ENCODE results near the gene FRMD6. TPM values are rescaled to one million over a fixed set of nuclear protein-coding genes. Genes with fewer than 3 reads are reported as not detected.

The FRMD6 gene
- total RNA-seq, 2 experiments from 2014 or later = 3.2 to 3.5 TPM

DNA sequence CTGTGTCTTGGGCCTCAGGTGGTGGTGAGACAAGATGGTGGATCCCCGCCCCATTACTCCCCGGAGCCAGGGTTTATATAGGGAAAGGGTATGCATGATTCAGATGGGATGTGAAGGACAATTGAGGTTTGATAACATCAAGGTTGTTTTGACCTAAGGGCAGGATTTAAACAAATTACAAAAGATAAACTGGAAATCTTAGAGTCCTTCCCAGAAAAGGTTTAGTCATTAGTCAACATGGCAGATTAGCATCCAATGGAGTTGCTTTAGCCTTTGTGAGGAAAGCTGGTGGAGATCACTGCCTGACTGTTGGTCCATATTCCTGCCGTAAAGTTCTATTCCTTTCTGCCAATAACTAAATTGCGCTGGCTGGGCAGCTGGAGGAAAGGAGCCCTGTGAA lies 15.6 kb upstream of the FRMD6 start:
- no peak for ATAC-seq
- Mint-ChIP-seq H3K36me3 (ENCODE audit: low read depth) (no peaks in the 10 kb centered on the region), H3K4me3 (no peak overlapping the region), H3K27me3 (ENCODE audit: low read depth) (peaks cover 19% of the 10 kb centered on the region), H3K27ac (no peak overlapping the region), H3K9me3 (ENCODE audit: insufficient read depth) (no peaks in the 10 kb centered on the region), H3K4me1 (ENCODE audit: low read depth) (no peaks in the 10 kb centered on the region)
- ChIA-PET CTCF (no interaction called here), POLR2A (no interaction called here)
- no peak for DNase-seq

DNA sequence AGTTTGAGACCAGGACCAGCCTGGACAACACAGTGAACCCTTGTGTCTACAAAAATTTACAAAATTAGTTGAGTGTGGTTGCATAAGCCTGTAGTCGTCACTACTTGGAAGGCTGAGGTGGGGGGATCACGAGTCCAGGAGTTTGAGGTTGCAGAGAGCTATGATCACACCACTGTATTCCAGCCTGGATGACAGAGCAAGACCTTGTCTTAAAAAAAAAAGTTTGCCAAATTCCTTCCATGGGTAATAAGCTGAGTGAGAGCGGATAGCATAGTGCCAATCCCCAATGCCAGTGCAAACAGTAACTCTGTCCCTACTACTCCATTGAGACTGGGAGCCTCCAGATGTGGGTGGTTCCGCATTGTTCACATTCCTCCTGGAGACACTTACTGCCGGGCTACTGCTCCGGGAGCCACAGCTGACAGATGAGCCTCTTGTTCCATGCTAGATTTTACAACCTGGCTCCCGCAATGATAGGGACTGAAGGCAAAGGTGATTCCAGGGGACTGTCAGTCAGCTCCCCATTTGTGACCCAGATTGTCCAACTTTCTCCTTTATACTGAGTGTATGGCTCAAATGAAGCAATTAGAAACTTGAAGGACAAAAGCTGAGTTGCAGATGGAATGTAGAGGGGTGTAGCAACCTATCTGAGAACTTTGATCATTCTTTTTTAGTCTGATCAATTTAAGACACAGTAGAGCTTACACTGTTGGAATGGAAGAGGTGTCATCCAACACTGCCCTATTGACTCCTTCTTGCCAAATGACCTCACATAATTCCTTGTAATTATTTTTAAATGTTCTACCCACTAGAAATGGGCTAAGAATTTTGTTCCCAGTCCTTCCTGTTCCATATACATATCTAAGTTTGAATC lies 13.4 kb upstream of the FRMD6 start:
- no peak for DNase-seq
- CTCF ChIA-PET = no interaction called here
- H3K4me3 Mint-ChIP-seq = no peak overlapping the region
- no peak for ATAC-seq
- H3K36me3 Mint-ChIP-seq (ENCODE audit: low read depth) = no peaks in the 10 kb centered on the region
- H3K9me3 Mint-ChIP-seq (ENCODE audit: insufficient read depth) = no peaks in the 10 kb centered on the region
- POLR2A ChIA-PET = no interaction called here
- H3K27me3 Mint-ChIP-seq (ENCODE audit: low read depth) = peaks cover 13% of the 10 kb centered on the region
- H3K27ac Mint-ChIP-seq = no peak overlapping the region
- H3K4me1 Mint-ChIP-seq (ENCODE audit: low read depth) = no peaks in the 10 kb centered on the region

DNA sequence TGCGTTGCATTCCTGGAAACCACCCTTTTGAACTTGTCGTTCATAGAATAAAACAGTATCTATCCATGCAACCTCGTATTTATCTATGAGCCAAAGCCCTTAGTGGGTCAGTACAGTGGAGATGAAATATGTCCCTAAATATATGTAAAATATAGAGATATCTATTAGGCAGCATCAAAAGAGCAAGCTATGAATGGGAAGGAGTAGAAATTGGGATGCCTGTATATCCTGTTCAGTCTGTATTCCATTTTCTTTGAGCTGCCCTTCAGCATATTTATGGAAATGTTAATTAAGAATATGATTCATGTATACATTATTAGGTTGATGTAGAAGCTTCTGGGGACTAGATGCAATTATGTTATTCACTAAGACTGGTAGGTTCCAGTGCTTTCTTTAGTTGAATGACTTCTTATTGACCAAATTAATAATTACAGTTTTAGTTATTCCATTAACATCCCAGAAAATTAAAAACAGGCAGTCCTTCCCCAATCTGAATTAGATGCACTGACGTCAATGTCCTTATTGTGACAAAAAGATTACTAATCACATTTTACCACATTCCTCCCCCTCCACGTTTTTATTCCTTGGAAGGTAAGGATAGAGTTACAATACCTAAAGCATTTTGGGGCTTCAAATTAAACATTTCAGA lies 11.9 kb upstream of the FRMD6 start:
- H3K27me3 Mint-ChIP-seq (ENCODE audit: low read depth) = peaks cover 9% of the 10 kb centered on the region
- no peaks in the 10 kb centered on the region for H3K9me3 Mint-ChIP-seq (ENCODE audit: insufficient read depth)
- no peaks in the 10 kb centered on the region for H3K36me3 Mint-ChIP-seq (ENCODE audit: low read depth)
- ATAC-seq = no peak
- H3K4me3 Mint-ChIP-seq = no peak overlapping the region
- POLR2A ChIA-PET = interaction anchor here (0.6 kb wide), 1 partner anchor 255 kb away, joined by 3 read pairs; no protein-coding TSS in a partner anchor
- CTCF ChIA-PET = no interaction called here
- no peak overlapping the region for H3K27ac Mint-ChIP-seq
- DNase-seq = no peak
- H3K4me1 Mint-ChIP-seq (ENCODE audit: low read depth) = no peaks in the 10 kb centered on the region

- ChIA-PET CTCF (interaction anchor here (1.3 kb wide), 1 partner anchor 10 kb away, joined by 6 read pairs; no protein-coding TSS in a partner anchor), POLR2A (no interaction called here)
- Mint-ChIP-seq H3K36me3 (ENCODE audit: low read depth) (no peaks in the 10 kb centered on the region), H3K4me1 (ENCODE audit: low read depth) (no peaks in the 10 kb centered on the region), H3K9me3 (ENCODE audit: insufficient read depth) (no peaks in the 10 kb centered on the region), H3K27me3 (ENCODE audit: low read depth) (peaks cover 8% of the 10 kb centered on the region), H3K4me3 (no peak overlapping the region), H3K27ac (no peak overlapping the region)
- DNase-seq (no peak), ATAC-seq (no peak)
These were observed 8.6 kb upstream of the FRMD6 start for GRCh38 chr14:51643140-51643539.

GRCh38 chr14:51644217-51644933 lies 7.3 kb upstream of the FRMD6 start:
- H3K27me3 Mint-ChIP-seq (ENCODE audit: low read depth) = peaks cover 8% of the 10 kb centered on the region
- DNase-seq = no peak

GRCh38 chr14:51648296-51648695 lies 3.4 kb upstream of the FRMD6 start:
- Mint-ChIP-seq H3K27me3 (ENCODE audit: low read depth) (peaks cover 10% of the 10 kb centered on the region), H3K4me1 (ENCODE audit: low read depth) (peaks cover 11% of the 10 kb centered on the region), H3K4me3 (no peak overlapping the region), H3K27ac (no peak overlapping the region), H3K36me3 (ENCODE audit: low read depth) (no peaks in the 10 kb centered on the region), H3K9me3 (ENCODE audit: insufficient read depth) (no peaks in the 10 kb centered on the region)
- ATAC-seq (no peak), DNase-seq (no peak)
- CTCF ChIA-PET = no interaction called here
- POLR2A ChIA-PET = no interaction called here

More at GRCh38 chr14:51644217-51644933, 7.3 kb upstream of the FRMD6 start:
- H3K4me1 Mint-ChIP-seq (ENCODE audit: low read depth) = no peaks in the 10 kb centered on the region
- no peaks in the 10 kb centered on the region for H3K36me3 Mint-ChIP-seq (ENCODE audit: low read depth)
- H3K27ac Mint-ChIP-seq = no peak overlapping the region
- CTCF ChIA-PET = no interaction called here
- no peak overlapping the region for H3K4me3 Mint-ChIP-seq
- POLR2A ChIA-PET = interaction anchor here (0.6 kb wide), 1 partner anchor 34 kb away, joined by 3 read pairs; no protein-coding TSS in a partner anchor
- no peak for ATAC-seq
- H3K9me3 Mint-ChIP-seq (ENCODE audit: insufficient read depth) = no peaks in the 10 kb centered on the region

DNA sequence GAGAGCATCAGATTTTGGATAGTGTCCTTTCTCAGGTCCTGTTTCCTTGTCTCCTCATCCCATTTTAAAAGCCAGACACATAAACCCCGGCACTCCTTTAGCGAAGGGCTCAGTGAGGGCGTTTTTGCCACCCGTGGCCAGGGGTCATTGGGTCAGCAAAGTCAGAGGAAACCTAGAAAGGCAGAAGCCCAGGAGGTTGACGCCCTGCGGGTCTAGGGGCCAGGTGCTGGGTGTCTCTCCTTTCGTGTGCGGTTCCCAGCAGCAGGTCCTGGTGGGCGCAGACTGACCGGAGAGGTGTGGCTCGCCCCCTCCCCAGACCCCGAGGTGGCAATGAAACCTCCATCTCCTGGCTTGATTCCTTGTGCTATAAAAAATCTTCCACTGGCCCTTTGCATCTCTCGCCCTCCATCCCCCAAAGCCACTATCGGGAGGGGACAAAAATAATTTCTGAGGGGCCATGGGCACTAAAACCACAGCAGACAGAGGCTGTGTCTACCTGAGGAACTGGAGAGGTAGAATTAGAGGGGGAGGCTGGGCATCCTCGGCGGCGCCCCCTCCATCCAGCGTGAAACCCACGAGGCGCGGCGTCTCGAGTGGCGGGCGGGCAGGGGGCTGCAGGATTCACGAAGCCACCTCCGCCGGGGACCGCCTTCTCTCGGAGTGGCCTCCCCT lies 858 bp upstream of the FRMD6 start:
- DNase-seq = no peak
- POLR2A ChIA-PET = no interaction called here
- peak overlapping the region; percentile 74 for H3K27ac Mint-ChIP-seq

GRCh38 chr14:51652168-51653078 lies 713 bp downstream of the FRMD6 start:
- peak overlapping the region; percentile 39 for H3K27ac Mint-ChIP-seq
- peaks cover 25% of the 10 kb centered on the region for H3K4me1 Mint-ChIP-seq (ENCODE audit: low read depth)
- ATAC-seq = peak; percentile 62
- peaks cover 23% of the 10 kb centered on the region for H3K27me3 Mint-ChIP-seq (ENCODE audit: low read depth)
- ChIA-PET POLR2A (interaction anchor here (0.6 kb wide), 2 partner anchors 217 to 407 kb away, joined by 3 read pairs; no protein-coding TSS in a partner anchor), CTCF (interaction anchor here (0.7 to 2.6 kb wide), 24 partner anchors 9 to 407 kb away, joined by 3 to 16 read pairs (median 5); no protein-coding TSS in a partner anchor)
- no peaks in the 10 kb centered on the region for H3K36me3 Mint-ChIP-seq (ENCODE audit: low read depth)
- H3K9me3 Mint-ChIP-seq (ENCODE audit: insufficient read depth) = no peaks in the 10 kb centered on the region
- peak; percentile 47 for DNase-seq
- H3K4me3 Mint-ChIP-seq = peak overlapping the region; percentile 81

More for the DNA sequence above, 858 bp upstream of the FRMD6 start:
- peaks cover 16% of the 10 kb centered on the region for H3K27me3 Mint-ChIP-seq (ENCODE audit: low read depth)
- H3K4me3 Mint-ChIP-seq = peak overlapping the region; percentile 81
- no peaks in the 10 kb centered on the region for H3K9me3 Mint-ChIP-seq (ENCODE audit: insufficient read depth)
- peaks cover 25% of the 10 kb centered on the region for H3K4me1 Mint-ChIP-seq (ENCODE audit: low read depth)
- CTCF ChIA-PET = interaction anchor here (0.6 to 2.3 kb wide), 4 partner anchors 12 to 371 kb away, joined by 3 to 16 read pairs (median 4); no protein-coding TSS in a partner anchor
- no peak for ATAC-seq
- H3K36me3 Mint-ChIP-seq (ENCODE audit: low read depth) = no peaks in the 10 kb centered on the region

DNA sequence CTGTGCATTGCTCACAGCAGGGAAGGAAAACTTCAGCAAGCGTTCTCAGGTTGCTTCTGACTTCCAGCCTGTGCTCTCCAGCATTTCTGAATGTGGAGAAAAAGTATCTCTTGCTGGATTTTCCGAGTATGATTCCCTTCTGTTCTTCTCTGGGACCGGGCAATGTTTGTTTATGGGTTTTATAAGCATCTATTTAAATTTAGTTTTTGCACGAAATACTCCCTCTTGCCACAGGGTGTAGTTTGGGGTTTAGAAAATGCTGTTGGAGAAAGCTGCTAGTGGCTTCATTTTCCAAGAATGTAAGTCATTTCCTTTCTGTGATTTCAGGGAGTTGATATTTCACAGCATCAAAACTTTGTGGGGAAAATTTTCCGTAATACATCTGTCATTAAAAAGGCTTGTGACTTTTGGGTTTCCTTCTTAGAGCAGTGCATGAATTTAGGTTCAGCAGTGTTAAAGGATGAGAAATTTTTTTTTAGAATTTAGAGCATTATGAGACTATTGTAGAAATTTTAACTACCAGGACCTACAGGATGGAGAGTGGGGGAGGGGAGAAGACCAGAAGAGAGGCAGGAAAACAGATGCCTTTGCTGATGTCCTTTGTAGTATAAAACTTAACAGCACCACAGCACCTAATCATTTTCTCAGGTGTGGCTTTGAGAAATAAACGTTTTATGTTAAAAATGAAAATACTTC lies 1.5 kb downstream of the FRMD6 start:
- Mint-ChIP-seq H3K27me3 (ENCODE audit: low read depth) (peaks cover 24% of the 10 kb centered on the region), H3K4me1 (ENCODE audit: low read depth) (peaks cover 25% of the 10 kb centered on the region), H3K36me3 (ENCODE audit: low read depth) (no peaks in the 10 kb centered on the region), H3K9me3 (ENCODE audit: insufficient read depth) (no peaks in the 10 kb centered on the region), H3K27ac (peak overlapping the region; percentile 18), H3K4me3 (peak overlapping the region; percentile 81)
- no peak for ATAC-seq
- ChIA-PET CTCF (interaction anchor here (0.8 to 2.6 kb wide), 21 partner anchors 10 to 408 kb away, joined by 3 to 16 read pairs (median 6); no protein-coding TSS in a partner anchor), POLR2A (no interaction called here)
- DNase-seq = no peak

DNA sequence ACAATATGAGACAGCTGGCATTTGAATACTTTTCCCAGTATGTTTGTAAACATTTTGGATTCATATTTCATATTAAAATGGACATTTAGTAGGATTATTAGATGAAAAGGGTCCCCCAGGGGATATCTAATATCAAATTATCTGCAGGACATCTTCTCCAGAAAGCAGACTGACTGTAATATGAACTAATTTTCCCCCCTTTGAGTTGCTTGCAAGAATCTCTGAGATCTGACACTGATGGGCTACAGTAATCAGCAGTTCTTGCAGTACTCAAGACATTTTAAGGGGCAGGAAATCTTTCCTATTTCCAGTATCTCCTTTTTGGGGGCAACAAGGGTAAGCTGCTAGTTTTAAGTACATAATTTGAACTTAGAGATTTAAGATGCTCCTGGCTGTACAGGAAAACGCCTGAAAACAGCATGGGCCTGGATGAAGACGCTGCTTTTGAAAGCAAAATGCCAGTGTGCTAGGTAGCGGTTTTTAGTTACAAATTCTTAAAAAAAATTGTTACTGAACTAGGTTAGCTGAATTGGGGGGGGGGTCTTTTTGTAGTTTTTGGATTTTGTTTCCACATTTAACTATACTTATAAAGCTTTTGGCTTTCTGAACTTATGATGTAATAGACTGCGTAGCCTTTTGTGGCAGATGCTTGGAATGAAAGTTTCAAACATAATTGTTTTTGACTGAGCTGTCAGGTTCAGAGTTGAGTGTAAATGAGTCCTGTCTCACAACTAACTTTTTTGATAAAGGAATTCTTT lies 2.2 kb downstream of the FRMD6 start:
- no peaks in the 10 kb centered on the region for H3K9me3 Mint-ChIP-seq (ENCODE audit: insufficient read depth)
- CTCF ChIA-PET = interaction anchor here (1.3 to 2.6 kb wide), 4 partner anchors 9 to 378 kb away, joined by 3 to 14 read pairs (median 9); no protein-coding TSS in a partner anchor
- DNase-seq = no peak
- peaks cover 25% of the 10 kb centered on the region for H3K4me1 Mint-ChIP-seq (ENCODE audit: low read depth)
- H3K4me3 Mint-ChIP-seq = peak overlapping the region; percentile 12
- no peaks in the 10 kb centered on the region for H3K36me3 Mint-ChIP-seq (ENCODE audit: low read depth)
- POLR2A ChIA-PET = no interaction called here
- H3K27me3 Mint-ChIP-seq (ENCODE audit: low read depth) = peaks cover 24% of the 10 kb centered on the region
- ATAC-seq = no peak
- H3K27ac Mint-ChIP-seq = no peak overlapping the region

Data from activated CD8-positive, alpha-beta T cell treated with anti-CD3 and anti-CD28 coated beads, Interleukin-2, amount 10 ng/mL, durations not matched to agents 7 days and 5 days (primary cell).